GM12878 (cell line): ENCODE data around the gene CYP2S1. TPM values are rescaled to one million over a fixed set of nuclear protein-coding genes. Genes with fewer than 3 reads are reported as not detected.

ENCODE experiments used
- ATAC-seq: fragments of 200-7000 bp; cut with Tn5 transposase; 3 replicates; pipeline ENCODE4 v1.9.1; 2020; ENCODE audit warnings: mild to moderate bottlenecking, moderate library complexity
- BruUV-seq: library from RNA; stranded (reverse); fragments of 400-500 nt; replicated peaks from 2 replicates; lab custom pipeline; 2021; lab: Mats Ljungman, UMichigan
- CTCF ChIA-PET: fragments of 300-600 bp; sonication (Branson Sonifier 250); formaldehyde crosslinking; extraction: SDS; loops from one replicate; lab custom pipeline; 2021; ENCODE audit warnings: inconsistent platforms; lab: Yijun Ruan, JAX
- POLR2A ChIA-PET: fragments of 350-600 bp; formaldehyde crosslinking; extraction: SDS; loops from one replicate; lab custom pipeline; 2021; ENCODE audit warnings: inconsistent platforms; lab: Charles Lee
- RAD21 ChIA-PET: fragments of 300-600 bp; sonication (Branson Sonifier 250); formaldehyde crosslinking; loops from one replicate; lab custom pipeline; 2023; ENCODE audit warnings: antibody characterized with exemption; ENCODE audit not compliant: unreplicated experiment; lab: Charles Lee
- SMC1A ChIA-PET: fragments of 300-600 bp; sonication (Branson Sonifier 250); formaldehyde crosslinking; loops from one replicate; lab custom pipeline; 2023; ENCODE audit not compliant: unreplicated experiment, uncharacterized antibody; lab: Charles Lee
- DNase-seq: peaks from one replicate; pipeline ENCODE4 v3.0.0-alpha.2; 2011; ENCODE audit warnings: low read depth, low spot score
- FAIRE-seq: peaks from 3 replicates; lab custom pipeline; 2011; peaks lifted over from hg19 to GRCh38; lab: Jason Lieb, UNC
- H2AFZ ChIP-seq: 2 replicates; pipeline ENCODE4 v1.6.0; 2011; ENCODE audit warnings: low read depth, low read length, control low read depth; ENCODE audit not compliant: control insufficient read depth
- H3K27ac ChIP-seq: 2 replicates; pipeline ENCODE4 v1.5.1; 2011; ENCODE audit warnings: control low read depth; ENCODE audit not compliant: control insufficient read depth, insufficient read depth
- H3K27me3 ChIP-seq, 2 experiments: replicated peaks in 1 of 2; 2 replicates each; pipeline versions ENCODE4 v1.6.0 to v1.6.1; 2011; ENCODE audit warnings: low read length in 1 of 2; ENCODE audit not compliant: control insufficient read depth in 2 of 2, insufficient read depth in 2 of 2
- H3K36me3 ChIP-seq, 2 experiments: 2 replicates each; pipeline ENCODE4 v1.5.1; 2011; ENCODE audit warnings: low read length in 1 of 2; ENCODE audit not compliant: control insufficient read depth in 2 of 2, insufficient read depth in 2 of 2
- H3K4me1 ChIP-seq: 2 replicates; pipeline ENCODE4 v1.6.1; 2011; ENCODE audit warnings: mild to moderate bottlenecking, low read length, moderate library complexity, mixed read lengths; ENCODE audit not compliant: control insufficient read depth, insufficient read depth
- H3K4me2 ChIP-seq: 2 replicates; pipeline ENCODE4 v1.6.0; 2011; ENCODE audit warnings: control low read depth; ENCODE audit not compliant: control insufficient read depth, insufficient read depth
- H3K4me3 ChIP-seq: fragments of 200-600 bp; sonication (generic); 2 replicates; pipeline ENCODE4 v1.5.1; 2016
- H3K79me2 ChIP-seq: 2 replicates; pipeline ENCODE4 v1.6.0; 2011; ENCODE audit warnings: low read length; ENCODE audit not compliant: control insufficient read depth, insufficient read depth
- H3K9ac ChIP-seq: 2 replicates; pipeline ENCODE4 v1.8.0; 2011; ENCODE audit warnings: low read length, control low read depth, mixed read lengths; ENCODE audit not compliant: control insufficient read depth, insufficient read depth
- H3K9me3 ChIP-seq: replicated peaks from 3 replicates; pipeline ENCODE4 v1.5.1; 2011; ENCODE audit warnings: mild to moderate bottlenecking, low read length; ENCODE audit not compliant: control insufficient read depth, insufficient read depth
- H4K20me1 ChIP-seq: 2 replicates; pipeline ENCODE4 v1.6.0; 2011; ENCODE audit not compliant: control insufficient read depth, insufficient read depth
- BHLHE40 ChIP-seq, 2 experiments: fragments of 450-650 bp in 1 of 2; IDR thresholded peaks; 2 replicates each; pipeline ENCODE4 v1.6.1; 2011 to 2017; ENCODE audit warnings: low read depth in 2 of 2, borderline replicate concordance in 1 of 2, improper control_type of control experiment in 1 of 2, low read length in 1 of 2, mild to moderate bottlenecking in 1 of 2
- HDAC6 ChIP-seq: fragments of 200-600 bp; sonication (generic); IDR thresholded peaks from one replicate; pipeline ENCODE4 v1.8.0; 2017; ENCODE audit warnings: antibody characterized with exemption; ENCODE audit not compliant: unreplicated experiment
- PRDM15 ChIP-seq: fragments of 450-650 bp; formaldehyde crosslinking; IDR thresholded peaks from 2 replicates; pipeline ENCODE4 v1.4.0; 2020; ENCODE audit warnings: mild to moderate bottlenecking, moderate library complexity
- SREBF2 ChIP-seq: IDR thresholded peaks from 2 replicates; pipeline ENCODE4 v1.6.1; 2012; ENCODE audit warnings: mild to moderate bottlenecking, low read length
- WGBS: methylation state at CpG from one replicate; pipeline ENCODE4 v1.1.6; 2016; ENCODE audit warnings: low lambda C conversion rate; ENCODE audit not compliant: insufficient replicate concordance, insufficient coverage; ENCODE audit errors: missing lambda C conversion rate; 5-methylcytosine and 5-hydroxymethylcytosine counted together
- in situ Hi-C: fragments of 300-500 bp; cut with MboI; formaldehyde crosslinking; loops from 9 replicates; pipeline ENCODE4 v1.14.3; 2018; ENCODE audit warnings: mixed read lengths
- intact Hi-C: fragments of 100-400 bp; cut with micrococcal nuclease; formaldehyde crosslinking; loops from one replicate; pipeline ENCODE4 v1.14.2; 2022; ENCODE audit not compliant: unreplicated experiment
- polyA plus RNA-seq, 11 experiments: library from polyadenylated mRNA; depleted of rRNA in 4 of 11; unstranded in 6 of 11; stranded (reverse) in 5 of 11; fragments of >200 nt; fragmentation: Nextera tagmentation in 4 of 11; fragmentation: Illumina TruSeq in 1 of 11; extraction: Ambion mirVana in 4 of 11; extraction: Trizol in 1 of 11; gene quantifications; 1 replicate in 1 of 11; 2 replicates in 10 of 11; pipeline versions ENCODE4 v1.2.1 to v1.2.3, GENCODE V29; 2011 to 2016; ENCODE audit warnings: inconsistent platforms in 2 of 11, missing spikeins in 2 of 11, low read depth in 1 of 11
- total RNA-seq, 4 experiments: library from RNA; depleted of rRNA in 3 of 4; stranded (reverse); fragments of >200 nt in 3 of 4; fragmentation: Illumina TruSeq in 1 of 4; extraction: Trizol in 1 of 4; gene quantifications; 2 replicates each; pipeline versions ENCODE4 v1.2.1 to v1.2.3, GENCODE V29; 2013 to 2021

Gene CYP2S1
- total and polyA plus RNA-seq, 10 of the 15 experiments (the other 5 are each of a cell fraction or from before 2014, with no cell fraction given), result 0.03 to 0.28 (median 0.12) TPM; not detected in 2

GRCh38 chr19:41220811-41221210, 27.8 kb downstream of the CYP2S1 start:
- H3K9ac ChIP-seq, result no peak overlapping the region
- FAIRE-seq, result no peak
- TF ChIP-seq PRDM15 (no peak), HDAC6 (no peak), SREBF2 (no peak), BHLHE40 (IDR thresholded peaks at IDR 0.05; ENCODE audit: borderline replicate concordance in 1 of 2, low read depth in 2 of 2, low read length in 1 of 2) (peak in 1 of 2 experiments; percentile 21; a peak in 1 of 4 replicates)
- TF ChIP-seq, all 136 proteins: peak for 1
- intact Hi-C loops (no loop called here), in situ Hi-C loops (no loop called here)
- Histone ChIP-seq H4K20me1 (no peaks in the 10 kb centered on the region), H3K4me2 (no peak overlapping the region), H3K4me1 (no peaks in the 10 kb centered on the region), H3K36me3 (no peaks in the 10 kb centered on the region), H3K27ac (no peak overlapping the region), H3K4me3 (no peak overlapping the region), H2AFZ (no peak overlapping the region), H3K27me3 (peaks cover 0 to 4% of the 10 kb centered on the region in 2 experiments; a peak in 2 of 4 replicates), H3K79me2 (no peaks in the 10 kb centered on the region), H3K9me3 (no peaks in the 10 kb centered on the region)
- WGBS, result 23% methylated on average over 9 of the region's 9 CpGs
- RAD21 ChIA-PET, result interaction anchor here (0.7 kb wide), 1 partner anchor 241 kb away, joined by 3 read pairs; no protein-coding TSS in a partner anchor
- DNase-seq (no peak), ATAC-seq (no peak)
- POLR2A ChIA-PET, result no interaction called here
- BruUV-seq, result no TSS peak
- SMC1A ChIA-PET, result no interaction called here
- CTCF ChIA-PET, result interaction anchor here (1.3 kb wide), 1 partner anchor 16 kb away, joined by 4 read pairs; no protein-coding TSS in a partner anchor
